Body of pancreas (tissue), 4 donors: ENCODE measurements around the gene GPR17. TPM values are rescaled to one million over a fixed set of nuclear protein-coding genes. Genes with fewer than 3 reads are reported as not detected.

Source experiments
- ATAC-seq: fragments of 150-250 bp; one replicate; pipeline ENCODE4 v1.9.1; 2016
- DNase-seq, 4 donors: peaks; one replicate each; pipeline ENCODE4 v3.0.0-alpha.2; 2019
- H3K27ac ChIP-seq, 4 donors: fragments of 200-600 bp; sonication (generic); 1 replicate in 3 of 4; 2 replicates in 1 of 4; pipeline versions ENCODE4 v1.5.1 to v1.6.1; 2016 to 2019; ENCODE audit warnings: mild to moderate bottlenecking in 1 of 4, mixed read lengths in 1 of 4, moderate library complexity in 1 of 4
- H3K27me3 ChIP-seq, 2 donors: fragments of 200-600 bp; sonication (generic); one replicate each; pipeline ENCODE4 v1.6.0; 2016; ENCODE audit warnings: mild to moderate bottlenecking in 1 of 2
- H3K36me3 ChIP-seq, 2 donors: fragments of 200-600 bp; sonication (generic); replicated peaks in 1 of 2; 2 replicates each; pipeline ENCODE4 v1.5.1; 2016; ENCODE audit warnings: low read depth in 2 of 2; ENCODE audit not compliant: insufficient read depth in 1 of 2
- H3K4me1 ChIP-seq: fragments of 200-600 bp; sonication (generic); one replicate; pipeline ENCODE4 v1.6.0; 2016
- H3K4me3 ChIP-seq, 2 donors: fragments of 200-600 bp; sonication (generic); 1 replicate in 1 of 2; 2 replicates in 1 of 2; pipeline ENCODE4 v1.5.1; 2016 to 2019
- H3K9me3 ChIP-seq, 3 donors: fragments of 200-600 bp; sonication (generic); 1 replicate in 2 of 3; 2 replicates in 1 of 3; pipeline ENCODE4 v1.5.1; 2016
- CTCF ChIP-seq, 7 experiments: fragments of 450-650 bp in 4 of 7; fragments of 200-600 bp in 3 of 7; sonication (generic) in 3 of 7; IDR thresholded peaks; one replicate each; pipeline ENCODE4 v1.5.1; 2016 to 2019; ENCODE audit warnings: antibody characterized with exemption in 7 of 7
- POLR2A ChIP-seq, 3 donors: fragments of 450-650 bp; IDR thresholded peaks; one replicate each; pipeline ENCODE4 v1.6.1; 2016; ENCODE audit warnings: antibody characterized with exemption in 3 of 3, mild to moderate bottlenecking in 2 of 3
- WGBS, 2 donors: methylation state at CpG; one replicate each; pipeline ENCODE4 v1.1.5; 2017; 5-methylcytosine and 5-hydroxymethylcytosine counted together
- intact Hi-C: fragments of 100-400 bp; cut with DNase I; formaldehyde crosslinking; loops from one replicate; pipeline ENCODE4 v1.15.1; 2023
- total RNA-seq, 2 donors: library from RNA; depleted of rRNA; stranded (reverse); fragments of >200 nt; gene quantifications; one replicate each; pipeline ENCODE4 v1.1.0, GENCODE V29; 2016

The GPR17 gene
- total RNA-seq, 2 donors from 2014 or later: 0.26 TPM; not detected in 1

DNA sequence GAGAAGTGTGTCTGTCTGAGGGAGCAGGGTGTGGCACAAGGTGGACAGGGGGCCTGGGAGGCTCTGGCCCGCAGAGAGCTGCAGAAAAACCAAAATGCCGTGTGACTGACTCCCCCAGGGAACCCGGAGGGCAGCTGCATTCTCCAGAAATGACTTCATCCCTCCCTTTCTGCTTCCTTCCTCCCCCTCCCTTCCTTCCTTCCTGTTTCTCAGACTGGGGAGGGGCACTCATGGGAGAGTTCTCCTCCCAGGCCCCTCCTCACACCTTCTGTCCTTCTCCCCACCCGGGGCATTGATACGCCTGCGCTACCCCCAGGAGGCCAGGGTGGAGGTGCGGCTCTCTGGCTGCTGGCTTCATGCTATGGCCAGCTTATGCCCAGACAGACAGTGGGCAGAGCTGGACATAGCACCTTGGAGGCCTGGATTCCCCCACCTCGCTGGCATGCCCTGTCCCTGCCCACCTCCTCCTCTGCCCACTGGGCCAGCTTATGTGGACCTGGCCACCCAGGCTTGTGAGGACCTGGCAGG is 8.2 kb upstream of the GPR17 start:
- no peaks in the 10 kb centered on the region for H3K36me3 ChIP-seq
- intact Hi-C loops: no loop called here
- ATAC-seq (peak; percentile 33), DNase-seq (no peak)
- peaks cover 5% of the 10 kb centered on the region for H3K4me1 ChIP-seq
- no peak for TF ChIP-seq POLR2A (IDR thresholded peaks at IDR 0.05)
- TF ChIP-seq CTCF (IDR thresholded peaks at IDR 0.05): no peak
- no peak overlapping the region for H3K4me3 ChIP-seq
- H3K9me3 ChIP-seq: no peaks in the 10 kb centered on the region
- H3K27me3 ChIP-seq: no peaks in the 10 kb centered on the region
- peak overlapping the region in 2 of 4 donors; percentile 28 to 50 for H3K27ac ChIP-seq
- 57 to 61% methylated on average over 7 to 8 of the region's 8 CpGs for WGBS, 2 donors

- H3K36me3 ChIP-seq: no peaks in the 10 kb centered on the region
- 54 to 56% methylated on average over 8 to 22 of the region's 23 CpGs for WGBS, 2 donors
- no peak overlapping the region for H3K4me3 ChIP-seq
- H3K27me3 ChIP-seq: no peaks in the 10 kb centered on the region
- peaks cover 5% of the 10 kb centered on the region for H3K4me1 ChIP-seq
- H3K9me3 ChIP-seq: no peaks in the 10 kb centered on the region
- TF ChIP-seq CTCF (IDR thresholded peaks at IDR 0.05): no peak
- peak overlapping the region in 2 of 4 donors; percentile 28 to 50 for H3K27ac ChIP-seq
- ATAC-seq (no peak), DNase-seq (peak in 1 of 4 donors; percentile 33)
- intact Hi-C loops: no loop called here
Measured at GRCh38 chr2:127638361-127639110, 7.4 kb upstream of the GPR17 start.

DNA sequence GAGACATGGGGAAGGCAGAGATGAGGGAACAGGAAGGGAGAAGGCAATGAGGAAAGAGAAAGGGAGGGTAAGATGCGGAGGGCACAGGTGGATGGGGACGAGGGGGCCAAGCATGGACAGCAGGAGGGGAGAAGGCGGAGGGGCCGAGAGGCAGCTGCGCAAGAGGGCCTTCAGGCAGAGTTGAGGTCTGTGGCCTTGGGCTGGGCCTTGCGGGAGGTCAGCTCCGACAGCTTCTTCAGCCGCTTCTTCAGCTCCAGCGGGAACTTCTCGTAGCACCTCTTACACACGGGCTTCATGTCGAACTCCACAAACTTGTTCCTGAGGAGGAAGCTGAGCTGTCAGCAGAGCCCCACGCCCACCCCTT is 6.9 kb upstream of the GPR17 start:
- Histone ChIP-seq H3K4me1 (peaks cover 5% of the 10 kb centered on the region), H3K27ac (no peak overlapping the region)

GRCh38 chr2:127640082-127641072 is 5.6 kb upstream of the GPR17 start:
- no peak for ATAC-seq
- no peak overlapping the region for H3K4me3 ChIP-seq
- no peaks in the 10 kb centered on the region for H3K27me3 ChIP-seq
- intact Hi-C loops: no loop called here
- TF ChIP-seq CTCF (IDR thresholded peaks at IDR 0.05) (no peak), POLR2A (IDR thresholded peaks at IDR 0.05) (no peak)
- H3K4me1 ChIP-seq: peaks cover 5% of the 10 kb centered on the region
- 73 to 96% methylated on average over 5 to 23 of the region's 25 CpGs for WGBS, 2 donors
- no peaks in the 10 kb centered on the region for H3K36me3 ChIP-seq
- DNase-seq: no peak
- no peak overlapping the region for H3K27ac ChIP-seq
- no peaks in the 10 kb centered on the region for H3K9me3 ChIP-seq

More for the DNA sequence above, 6.9 kb upstream of the GPR17 start:
- intact Hi-C loops: no loop called here
- TF ChIP-seq CTCF (IDR thresholded peaks at IDR 0.05): no peak
- TF ChIP-seq POLR2A (IDR thresholded peaks at IDR 0.05): no peak
- no peaks in the 10 kb centered on the region for H3K9me3 ChIP-seq
- no peaks in the 10 kb centered on the region for H3K27me3 ChIP-seq
- DNase-seq (no peak), ATAC-seq (no peak)
- no peaks in the 10 kb centered on the region for H3K36me3 ChIP-seq
- H3K4me3 ChIP-seq: no peak overlapping the region
- 84 to 86% methylated on average over 12 to 13 of the region's 13 CpGs for WGBS, 2 donors
